ENCODE results near the gene CCSER1. TPM values are rescaled to one million over a fixed set of nuclear protein-coding genes. Genes with fewer than 3 reads are reported as not detected.
"Not testable (repeated sequence)": the region's sequence is repeated elsewhere in the genome, so short reads cannot be mapped to it uniquely, and the experiment has no call there.

Gene CCSER1
- total RNA-seq, 1 donor = 0.43 TPM

- TF ChIP-seq, protein P1, sequence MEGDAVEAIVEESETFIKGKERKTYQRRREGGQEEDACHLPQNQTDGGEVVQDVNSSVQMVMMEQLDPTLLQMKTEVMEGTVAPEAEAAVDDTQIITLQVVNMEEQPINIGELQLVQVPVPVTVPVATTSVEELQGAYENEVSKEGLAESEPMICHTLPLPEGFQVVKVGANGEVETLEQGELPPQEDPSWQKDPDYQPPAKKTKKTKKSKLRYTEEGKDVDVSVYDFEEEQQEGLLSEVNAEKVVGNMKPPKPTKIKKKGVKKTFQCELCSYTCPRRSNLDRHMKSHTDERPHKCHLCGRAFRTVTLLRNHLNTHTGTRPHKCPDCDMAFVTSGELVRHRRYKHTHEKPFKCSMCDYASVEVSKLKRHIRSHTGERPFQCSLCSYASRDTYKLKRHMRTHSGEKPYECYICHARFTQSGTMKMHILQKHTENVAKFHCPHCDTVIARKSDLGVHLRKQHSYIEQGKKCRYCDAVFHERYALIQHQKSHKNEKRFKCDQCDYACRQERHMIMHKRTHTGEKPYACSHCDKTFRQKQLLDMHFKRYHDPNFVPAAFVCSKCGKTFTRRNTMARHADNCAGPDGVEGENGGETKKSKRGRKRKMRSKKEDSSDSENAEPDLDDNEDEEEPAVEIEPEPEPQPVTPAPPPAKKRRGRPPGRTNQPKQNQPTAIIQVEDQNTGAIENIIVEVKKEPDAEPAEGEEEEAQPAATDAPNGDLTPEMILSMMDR (IDR thresholded peaks at IDR 0.05; ENCODE audit: insufficient read depth, low read depth, low read length) = no peak
- no peak overlapping the region for H3K4me3 ChIP-seq (ENCODE audit: low read depth, low read length)
- DNase-seq (ENCODE audit: low read depth) = no peak
Observed at GRCh38 chr4:90281541-90282355, 154.6 kb downstream of the CCSER1 start.

DNA sequence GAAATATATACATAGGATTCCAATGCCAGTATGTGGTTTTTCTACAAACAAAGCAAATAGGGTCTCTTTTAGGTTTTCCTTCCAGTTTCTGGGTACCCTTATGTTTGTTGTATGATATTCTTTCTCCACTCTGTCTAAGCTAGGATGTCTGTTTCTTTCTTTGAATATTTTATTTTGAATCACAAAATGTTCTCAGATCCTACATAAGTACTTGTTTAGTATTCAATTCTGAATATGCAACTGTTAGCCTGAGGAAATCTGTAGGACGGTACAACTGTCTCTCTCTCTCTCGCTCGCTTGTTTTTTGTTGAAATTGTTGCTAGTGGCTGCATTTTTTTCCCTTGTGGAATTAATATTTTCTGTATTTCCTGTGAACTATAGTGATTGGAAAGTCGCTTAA lies 163.2 kb downstream of the CCSER1 start:
- DNase-seq (ENCODE audit: low read depth) = no peak
- TF ChIP-seq, protein P1 (IDR thresholded peaks at IDR 0.05; ENCODE audit: insufficient read depth, low read depth, low read length) = no peak
- H3K4me3 ChIP-seq (ENCODE audit: low read depth, low read length) = no peak overlapping the region

DNA sequence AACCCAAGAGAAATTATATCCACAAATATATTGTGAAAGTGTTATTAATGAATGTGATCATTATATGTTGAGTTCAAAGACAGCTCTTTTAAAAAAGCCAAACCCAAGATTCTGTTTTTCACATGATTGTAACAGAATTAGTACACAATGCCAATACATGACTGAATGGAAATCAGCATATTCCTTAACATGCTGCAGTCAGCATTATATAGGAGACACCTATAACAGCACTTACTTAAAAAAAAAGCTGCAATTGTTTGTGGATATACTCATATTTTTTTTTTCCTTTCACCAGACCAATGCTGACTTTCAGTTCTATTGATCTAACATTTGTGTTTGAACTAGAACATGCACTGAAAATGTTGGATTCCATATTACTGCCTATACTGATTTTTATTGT lies 165.2 kb downstream of the CCSER1 start:
- DNase-seq (ENCODE audit: low read depth) = no peak
- TF ChIP-seq, protein P1 (IDR thresholded peaks at IDR 0.05; ENCODE audit: insufficient read depth, low read depth, low read length) = no peak
- H3K4me3 ChIP-seq (ENCODE audit: low read depth, low read length) = no peak overlapping the region

GRCh38 chr4:90293320-90293719 lies 166.1 kb downstream of the CCSER1 start:
- no peak overlapping the region for H3K4me3 ChIP-seq (ENCODE audit: low read depth, low read length)
- TF ChIP-seq, protein P1 (IDR thresholded peaks at IDR 0.05; ENCODE audit: insufficient read depth, low read depth, low read length) = peak; percentile 32
- peak; percentile 17 for DNase-seq (ENCODE audit: low read depth)

GRCh38 chr4:90299373-90299772 lies 172.2 kb downstream of the CCSER1 start:
- DNase-seq (ENCODE audit: low read depth) = no peak
- no peak overlapping the region for H3K4me3 ChIP-seq (ENCODE audit: low read depth, low read length)
- TF ChIP-seq, protein P1 (IDR thresholded peaks at IDR 0.05; ENCODE audit: insufficient read depth, low read depth, low read length) = no peak

DNA sequence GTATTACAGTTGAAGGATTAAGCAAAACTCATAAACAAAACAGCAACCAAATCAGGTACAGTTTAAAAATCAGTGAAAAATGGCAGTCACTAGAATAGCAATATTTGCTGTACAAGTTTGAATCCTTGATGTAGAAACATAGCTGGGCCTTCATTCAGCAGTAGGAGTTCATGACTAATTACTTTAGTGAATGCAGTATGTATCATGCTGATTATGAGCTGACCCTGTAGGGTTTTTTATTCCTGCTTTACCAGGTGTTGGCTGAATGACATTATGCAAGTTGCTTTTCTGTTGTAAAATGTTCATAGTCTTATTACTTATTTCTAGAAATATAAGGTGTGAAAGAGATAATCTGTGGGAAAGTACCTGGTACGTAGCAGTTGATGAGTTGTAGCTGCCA lies 179.6 kb downstream of the CCSER1 start:
- no peak overlapping the region for H3K4me3 ChIP-seq (ENCODE audit: low read depth, low read length)
- TF ChIP-seq, protein P1 (IDR thresholded peaks at IDR 0.05; ENCODE audit: insufficient read depth, low read depth, low read length) = no peak
- no peak for DNase-seq (ENCODE audit: low read depth)

DNA sequence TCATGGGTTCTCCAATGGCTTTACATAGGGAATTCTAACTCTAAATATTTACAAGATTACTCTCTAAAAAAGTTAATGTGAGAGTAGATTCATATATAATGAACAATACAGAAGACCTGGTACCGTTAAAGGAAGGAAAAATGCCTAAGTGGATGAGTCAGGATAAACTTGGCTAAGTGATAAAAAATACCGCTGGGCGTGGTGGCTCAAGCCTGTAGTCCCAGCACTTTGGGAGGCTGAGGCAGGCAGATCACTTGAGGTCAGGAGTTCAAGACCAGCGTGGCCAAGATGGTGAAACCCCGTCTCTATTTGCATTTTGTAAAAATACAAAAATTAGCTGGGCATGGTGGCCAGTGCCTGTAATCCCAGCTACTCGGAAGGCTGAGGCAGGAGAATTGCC lies 189.9 kb downstream of the CCSER1 start:
- DNase-seq (ENCODE audit: low read depth) = peak; percentile 2
- H3K4me3 ChIP-seq (ENCODE audit: low read depth, low read length) = not testable (repeated sequence)

All from fibroblast of villous mesenchyme (primary cell).